ENCODE results near the gene RAB6A.

RAB6A gene

GRCh38 chr11:73637012-73637411 lies 123.9 kb downstream of the RAB6A start:
- H3K27ac ChIP-seq (ENCODE audit: poor library complexity, severe bottlenecking) = no peak overlapping the region
- no peaks in the 10 kb centered on the region for H3K36me3 ChIP-seq (ENCODE audit: low read depth)
- H3K9me3 ChIP-seq (ENCODE audit: severe bottlenecking) = no peaks in the 10 kb centered on the region
- ATAC-seq (ENCODE audit: low read depth) (no peak), DNase-seq (ENCODE audit: low spot score) (no peak)
- H3K4me1 ChIP-seq (ENCODE audit: insufficient read depth, poor library complexity, severe bottlenecking) = no peaks in the 10 kb centered on the region
- no peak overlapping the region for H3K4me3 ChIP-seq (ENCODE audit: severe bottlenecking)
- TF ChIP-seq, protein P1, sequence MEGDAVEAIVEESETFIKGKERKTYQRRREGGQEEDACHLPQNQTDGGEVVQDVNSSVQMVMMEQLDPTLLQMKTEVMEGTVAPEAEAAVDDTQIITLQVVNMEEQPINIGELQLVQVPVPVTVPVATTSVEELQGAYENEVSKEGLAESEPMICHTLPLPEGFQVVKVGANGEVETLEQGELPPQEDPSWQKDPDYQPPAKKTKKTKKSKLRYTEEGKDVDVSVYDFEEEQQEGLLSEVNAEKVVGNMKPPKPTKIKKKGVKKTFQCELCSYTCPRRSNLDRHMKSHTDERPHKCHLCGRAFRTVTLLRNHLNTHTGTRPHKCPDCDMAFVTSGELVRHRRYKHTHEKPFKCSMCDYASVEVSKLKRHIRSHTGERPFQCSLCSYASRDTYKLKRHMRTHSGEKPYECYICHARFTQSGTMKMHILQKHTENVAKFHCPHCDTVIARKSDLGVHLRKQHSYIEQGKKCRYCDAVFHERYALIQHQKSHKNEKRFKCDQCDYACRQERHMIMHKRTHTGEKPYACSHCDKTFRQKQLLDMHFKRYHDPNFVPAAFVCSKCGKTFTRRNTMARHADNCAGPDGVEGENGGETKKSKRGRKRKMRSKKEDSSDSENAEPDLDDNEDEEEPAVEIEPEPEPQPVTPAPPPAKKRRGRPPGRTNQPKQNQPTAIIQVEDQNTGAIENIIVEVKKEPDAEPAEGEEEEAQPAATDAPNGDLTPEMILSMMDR (IDR thresholded peaks at IDR 0.05; ENCODE audit: poor library complexity, severe bottlenecking) = no peak
- no peaks in the 10 kb centered on the region for H3K27me3 ChIP-seq (ENCODE audit: insufficient read depth, poor library complexity, severe bottlenecking)

DNA sequence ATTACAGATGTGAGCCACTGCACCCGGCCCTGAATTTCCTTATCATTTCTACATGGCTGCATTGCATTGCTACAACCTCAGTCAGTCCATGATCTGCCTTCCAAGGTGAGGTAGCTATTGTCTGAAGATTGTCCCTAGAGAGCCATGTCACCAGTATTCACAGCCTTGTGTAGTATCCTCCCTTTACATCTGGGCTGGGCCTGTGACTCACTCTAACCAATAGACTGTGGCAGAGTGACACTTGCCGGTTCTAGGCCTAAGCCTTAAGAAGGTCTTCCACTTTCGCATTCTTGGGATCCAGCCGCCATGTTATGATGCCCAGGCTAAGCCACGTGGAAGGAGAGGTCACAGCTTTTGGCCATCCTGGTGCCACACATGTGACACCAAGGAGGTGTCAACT lies 124.6 kb downstream of the RAB6A start:
- Histone ChIP-seq H3K9me3 (ENCODE audit: severe bottlenecking) (no peaks in the 10 kb centered on the region), H3K4me3 (ENCODE audit: severe bottlenecking) (no peak overlapping the region), H3K27ac (ENCODE audit: poor library complexity, severe bottlenecking) (no peak overlapping the region), H3K4me1 (ENCODE audit: insufficient read depth, poor library complexity, severe bottlenecking) (no peaks in the 10 kb centered on the region), H3K36me3 (ENCODE audit: low read depth) (no peaks in the 10 kb centered on the region), H3K27me3 (ENCODE audit: insufficient read depth, poor library complexity, severe bottlenecking) (no peaks in the 10 kb centered on the region)
- DNase-seq (ENCODE audit: low spot score) = no peak
- TF ChIP-seq, protein P1 (IDR thresholded peaks at IDR 0.05; ENCODE audit: poor library complexity, severe bottlenecking) = no peak
- ATAC-seq (ENCODE audit: low read depth) = no peak

DNA sequence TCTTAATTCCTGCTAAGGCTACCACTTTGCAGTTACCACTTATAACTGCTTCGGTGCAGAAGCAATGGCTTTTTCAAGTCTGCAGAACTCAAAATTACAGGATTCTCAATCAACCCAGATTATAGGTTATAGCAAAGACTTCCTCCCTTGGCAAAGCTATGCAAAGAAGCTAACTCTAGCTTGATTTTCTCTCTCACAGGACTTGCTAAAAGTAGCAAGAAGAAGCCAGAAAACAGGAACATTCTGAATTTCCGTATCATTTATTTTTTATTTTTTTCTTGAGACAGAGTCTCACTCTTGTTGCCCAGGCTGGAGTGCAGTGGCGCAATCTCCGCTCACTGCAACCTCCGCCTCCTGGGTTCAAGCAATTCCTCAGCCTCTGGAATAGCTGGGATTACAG lies 125.2 kb downstream of the RAB6A start:
- Histone ChIP-seq H3K27me3 (ENCODE audit: insufficient read depth, poor library complexity, severe bottlenecking) (no peaks in the 10 kb centered on the region), H3K36me3 (ENCODE audit: low read depth) (no peaks in the 10 kb centered on the region), H3K4me3 (ENCODE audit: severe bottlenecking) (no peak overlapping the region), H3K9me3 (ENCODE audit: severe bottlenecking) (no peaks in the 10 kb centered on the region), H3K27ac (ENCODE audit: poor library complexity, severe bottlenecking) (no peak overlapping the region), H3K4me1 (ENCODE audit: insufficient read depth, poor library complexity, severe bottlenecking) (no peaks in the 10 kb centered on the region)
- DNase-seq (ENCODE audit: low spot score) = no peak
- TF ChIP-seq, protein P1 (IDR thresholded peaks at IDR 0.05; ENCODE audit: poor library complexity, severe bottlenecking) = no peak
- ATAC-seq (ENCODE audit: low read depth) = no peak

- no peak for DNase-seq (ENCODE audit: low spot score)
- ATAC-seq (ENCODE audit: low read depth) = no peak
- TF ChIP-seq, protein P1 (IDR thresholded peaks at IDR 0.05; ENCODE audit: poor library complexity, severe bottlenecking) = no peak
- H3K4me3 ChIP-seq (ENCODE audit: severe bottlenecking) = no peak overlapping the region
- no peak overlapping the region for H3K27ac ChIP-seq (ENCODE audit: poor library complexity, severe bottlenecking)
- no peaks in the 10 kb centered on the region for H3K27me3 ChIP-seq (ENCODE audit: insufficient read depth, poor library complexity, severe bottlenecking)
- H3K36me3 ChIP-seq (ENCODE audit: low read depth) = no peaks in the 10 kb centered on the region
- H3K9me3 ChIP-seq (ENCODE audit: severe bottlenecking) = no peaks in the 10 kb centered on the region
- H3K4me1 ChIP-seq (ENCODE audit: insufficient read depth, poor library complexity, severe bottlenecking) = no peaks in the 10 kb centered on the region
These were observed 126.9 kb downstream of the RAB6A start for GRCh38 chr11:73633999-73634398.

DNA sequence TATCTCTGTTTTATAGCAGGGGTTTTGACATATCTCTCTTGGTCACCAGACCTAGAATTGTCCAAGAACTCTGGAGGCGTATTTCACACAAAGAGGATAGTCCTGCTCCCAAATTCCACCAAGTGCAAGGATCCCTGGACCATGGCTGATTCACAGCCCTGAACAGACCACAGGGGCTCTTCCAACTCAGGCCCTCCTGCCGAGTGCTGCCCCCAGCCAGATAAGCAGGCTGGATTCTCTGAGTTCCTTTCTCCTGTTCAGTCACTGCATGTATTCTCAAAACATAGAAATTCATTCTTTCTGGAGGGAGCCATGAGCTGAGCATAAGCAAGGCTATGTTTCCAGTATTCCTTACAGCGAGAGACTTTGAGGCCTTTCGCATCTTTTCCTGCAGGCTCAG lies 127.9 kb downstream of the RAB6A start:
- DNase-seq (ENCODE audit: low spot score) = no peak
- Histone ChIP-seq H3K4me3 (ENCODE audit: severe bottlenecking) (no peak overlapping the region), H3K36me3 (ENCODE audit: low read depth) (no peaks in the 10 kb centered on the region), H3K27ac (ENCODE audit: poor library complexity, severe bottlenecking) (no peak overlapping the region), H3K4me1 (ENCODE audit: insufficient read depth, poor library complexity, severe bottlenecking) (no peaks in the 10 kb centered on the region), H3K9me3 (ENCODE audit: severe bottlenecking) (no peaks in the 10 kb centered on the region), H3K27me3 (ENCODE audit: insufficient read depth, poor library complexity, severe bottlenecking) (no peaks in the 10 kb centered on the region)
- TF ChIP-seq, protein P1 (IDR thresholded peaks at IDR 0.05; ENCODE audit: poor library complexity, severe bottlenecking) = no peak
- no peak for ATAC-seq (ENCODE audit: low read depth)
